ENCODE data around the gene DAW1.

The DAW1 gene

DNA sequence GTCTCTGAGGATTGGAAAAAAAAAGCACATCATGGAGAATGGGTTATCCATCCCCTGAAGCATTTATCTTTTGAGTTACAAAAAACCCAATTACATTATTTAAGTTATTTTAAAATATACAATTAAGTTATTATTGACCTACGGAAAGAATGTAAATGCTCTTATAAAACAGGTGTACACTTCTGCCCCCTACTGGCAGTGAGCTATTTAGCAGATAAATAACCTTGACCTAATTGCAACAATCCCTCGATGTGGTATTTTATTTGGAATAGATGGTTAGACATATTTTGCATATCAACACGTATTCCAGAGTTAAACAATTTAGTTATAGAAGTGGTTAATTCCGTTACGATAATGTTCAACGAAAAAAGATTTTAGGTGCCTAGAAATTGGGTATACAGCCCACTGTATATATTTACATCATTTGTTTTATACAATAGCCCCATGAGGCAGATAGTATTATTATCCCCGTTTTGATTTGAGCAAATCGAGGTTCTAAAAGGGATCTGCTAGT, 9.1 kb upstream of the DAW1 start:
- peak; percentile 60 for DNase-seq

DNA sequence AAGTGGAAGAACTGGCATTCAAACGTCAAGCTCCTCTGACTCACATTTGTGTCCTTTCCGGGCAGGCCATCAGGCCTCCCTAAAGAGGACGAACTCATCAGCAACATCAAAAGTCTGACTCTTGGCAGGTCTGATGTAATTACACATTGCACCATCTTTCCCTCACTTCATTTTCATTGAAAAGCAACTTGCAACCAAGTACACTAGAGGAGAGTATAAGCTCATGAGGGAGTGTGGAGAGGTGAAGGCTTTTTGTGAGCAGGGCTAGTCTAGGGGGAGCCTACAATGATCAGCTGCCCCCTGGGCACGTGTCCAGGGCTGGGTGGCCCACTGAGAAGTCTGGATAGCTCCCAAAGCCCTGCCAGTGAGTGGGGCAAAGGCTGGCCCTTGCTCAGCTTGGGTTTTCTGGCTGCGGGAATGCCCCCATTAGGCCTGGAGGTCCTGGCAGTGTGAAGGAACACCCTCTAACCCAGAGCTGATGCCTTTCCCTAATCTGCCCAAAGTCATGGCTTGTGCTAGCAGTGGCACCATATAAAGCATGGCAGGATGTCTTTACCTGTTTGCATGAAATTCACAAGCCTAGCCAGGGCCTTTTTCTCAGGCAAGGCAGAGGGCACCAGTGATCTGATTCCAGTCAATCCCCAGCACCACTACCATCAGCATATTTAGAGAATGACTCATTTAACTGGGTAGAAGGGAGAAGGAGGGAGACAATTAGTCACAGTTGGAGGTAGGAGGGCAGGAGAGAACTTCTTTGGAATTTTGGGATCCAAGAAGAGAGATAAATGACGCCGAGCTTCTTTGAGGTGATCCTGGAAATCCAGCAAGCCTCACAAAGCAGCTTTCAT, 8.5 kb upstream of the DAW1 start:
- DNase-seq = no peak

DNA sequence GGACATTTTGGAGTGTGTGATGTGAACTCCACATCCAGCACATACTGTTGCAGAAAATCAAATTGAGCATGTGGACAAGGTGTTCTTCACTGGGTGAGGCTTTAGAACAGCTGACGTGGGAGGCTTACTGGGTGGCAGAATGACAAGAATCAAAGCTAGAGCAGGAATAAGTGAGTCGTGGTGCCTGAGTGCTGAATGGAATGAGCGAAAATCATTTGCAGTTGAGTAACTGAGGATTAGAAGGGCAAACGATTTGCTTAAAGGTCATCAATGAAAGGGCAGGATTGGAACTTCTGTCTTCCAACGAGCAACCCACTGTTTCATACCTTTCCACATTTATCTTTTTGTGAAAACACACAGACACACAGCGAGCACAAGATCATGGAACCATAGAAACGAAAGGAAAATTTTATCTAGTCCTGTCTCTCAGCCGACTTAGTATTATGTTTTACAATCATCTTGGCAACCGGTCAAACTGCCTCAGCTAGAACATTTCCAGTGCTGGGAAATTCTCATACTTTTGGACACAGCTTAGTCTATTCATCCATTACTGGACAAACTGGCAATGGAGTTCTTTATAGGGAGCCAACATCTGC, 7.2 kb upstream of the DAW1 start:
- no peak for DNase-seq

DNA sequence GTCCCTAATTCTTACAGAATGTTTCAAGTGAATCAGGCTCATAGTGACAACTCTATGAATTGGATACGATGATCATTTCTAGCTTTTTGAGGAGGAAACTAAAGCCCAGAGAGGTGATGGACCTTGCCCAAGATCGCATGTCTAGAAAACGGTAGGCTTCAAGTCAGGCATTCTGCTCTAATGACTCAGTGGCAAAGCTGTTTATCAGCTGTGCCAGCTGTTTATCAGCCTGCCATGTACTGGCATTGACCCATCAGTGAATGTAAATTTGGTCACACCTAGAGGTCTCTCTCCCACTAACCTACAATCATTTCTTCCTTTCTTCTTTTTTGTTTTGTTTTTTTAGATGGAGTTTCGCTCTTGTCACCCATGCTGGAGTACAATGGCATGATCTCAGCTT, 6.1 kb upstream of the DAW1 start:
- no peak for DNase-seq

DNA sequence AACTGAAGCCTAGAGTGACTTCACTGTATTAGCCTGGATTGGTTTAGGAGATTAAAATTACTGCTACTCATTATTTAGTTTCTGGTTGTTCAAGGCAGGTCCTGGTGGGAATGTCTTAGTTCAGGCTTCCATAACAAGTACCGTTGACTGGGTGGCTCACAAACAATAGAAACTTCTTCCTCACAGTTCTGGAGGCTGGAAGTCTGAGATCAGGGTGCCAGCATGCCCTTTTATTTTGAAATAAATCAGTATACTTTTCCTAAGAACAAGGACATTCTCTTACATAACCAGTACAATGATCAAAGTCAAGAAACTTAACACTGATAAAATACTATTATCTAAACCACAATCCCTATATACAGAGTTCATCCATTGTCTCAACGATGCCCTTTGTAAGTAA, 4.0 kb upstream of the DAW1 start:
- no peak for DNase-seq

DNA sequence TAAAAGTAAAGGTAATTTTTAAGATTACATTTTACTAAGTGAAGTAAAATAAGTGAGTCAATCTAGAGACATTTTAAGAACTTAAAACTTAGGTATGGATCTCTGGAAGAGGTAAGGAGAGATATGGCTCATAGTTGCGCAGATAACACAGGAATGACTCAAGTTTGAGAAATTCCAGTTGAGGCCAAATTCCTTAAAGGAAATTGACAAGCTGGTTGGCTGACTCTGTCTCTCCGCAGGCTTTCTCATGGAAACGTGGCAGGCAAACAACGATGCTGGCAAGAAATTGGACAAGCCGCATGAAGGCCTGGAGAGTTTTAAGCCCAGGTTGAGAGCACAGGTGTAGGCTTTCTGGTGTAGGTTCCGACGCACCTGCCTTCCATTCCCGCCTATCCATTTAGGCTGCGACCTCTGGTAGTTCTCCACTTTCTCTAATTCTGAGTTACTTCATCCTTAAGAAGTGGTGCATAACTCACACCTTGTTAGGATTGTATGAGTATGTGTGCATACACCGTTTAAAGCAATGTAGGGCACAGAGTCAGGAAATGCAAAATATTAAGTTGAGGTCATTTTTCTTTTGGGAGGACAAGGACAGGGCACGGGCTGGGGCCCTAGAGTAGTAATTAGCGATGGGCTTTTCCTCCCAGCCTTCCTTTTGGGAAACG, 589 bp upstream of the DAW1 start:
- no peak for DNase-seq

DNA sequence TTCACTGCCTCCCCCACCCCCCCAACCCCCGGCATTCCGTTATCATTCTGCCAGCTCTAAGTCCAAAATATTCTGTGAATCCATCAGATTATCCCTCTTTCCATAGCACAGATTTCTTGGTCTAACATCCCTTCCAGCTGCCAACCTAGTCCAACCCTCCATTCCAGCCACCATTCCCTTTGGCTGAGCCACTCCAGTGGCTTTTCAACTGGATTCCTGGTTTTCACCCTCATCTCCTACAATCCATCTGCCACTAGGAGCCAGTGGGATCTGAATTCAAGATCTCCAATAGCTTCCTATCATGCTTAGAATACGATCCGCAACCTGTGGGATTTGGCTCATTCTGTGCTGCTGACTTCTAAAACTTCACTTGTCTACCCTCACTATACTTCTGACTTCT, 1.2 kb downstream of the DAW1 start:
- no peak for DNase-seq

DNA sequence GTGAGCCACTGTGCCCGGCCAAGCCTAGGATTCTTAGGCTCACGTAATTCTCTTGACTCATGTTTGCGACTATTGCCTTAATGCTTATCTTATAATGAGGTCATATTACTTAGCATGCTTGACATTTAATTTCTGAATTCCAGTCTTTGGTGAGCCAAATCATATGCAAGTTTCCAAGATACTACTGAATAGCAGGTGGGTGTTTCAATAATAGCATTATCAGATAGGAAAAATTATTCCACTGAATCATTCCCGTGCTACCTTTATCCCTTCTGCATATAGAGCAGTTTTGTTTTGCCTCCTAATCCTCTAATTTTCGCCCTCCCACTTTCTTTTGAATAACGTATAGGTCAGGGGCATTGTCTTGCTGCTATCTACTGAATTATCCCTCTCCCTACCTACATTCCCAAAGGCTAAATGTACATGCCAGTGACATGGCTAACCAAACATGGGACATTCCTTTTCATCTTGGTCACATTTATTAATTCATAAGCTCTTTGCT, 4.9 kb downstream of the DAW1 start:
- no peak for DNase-seq

DNA sequence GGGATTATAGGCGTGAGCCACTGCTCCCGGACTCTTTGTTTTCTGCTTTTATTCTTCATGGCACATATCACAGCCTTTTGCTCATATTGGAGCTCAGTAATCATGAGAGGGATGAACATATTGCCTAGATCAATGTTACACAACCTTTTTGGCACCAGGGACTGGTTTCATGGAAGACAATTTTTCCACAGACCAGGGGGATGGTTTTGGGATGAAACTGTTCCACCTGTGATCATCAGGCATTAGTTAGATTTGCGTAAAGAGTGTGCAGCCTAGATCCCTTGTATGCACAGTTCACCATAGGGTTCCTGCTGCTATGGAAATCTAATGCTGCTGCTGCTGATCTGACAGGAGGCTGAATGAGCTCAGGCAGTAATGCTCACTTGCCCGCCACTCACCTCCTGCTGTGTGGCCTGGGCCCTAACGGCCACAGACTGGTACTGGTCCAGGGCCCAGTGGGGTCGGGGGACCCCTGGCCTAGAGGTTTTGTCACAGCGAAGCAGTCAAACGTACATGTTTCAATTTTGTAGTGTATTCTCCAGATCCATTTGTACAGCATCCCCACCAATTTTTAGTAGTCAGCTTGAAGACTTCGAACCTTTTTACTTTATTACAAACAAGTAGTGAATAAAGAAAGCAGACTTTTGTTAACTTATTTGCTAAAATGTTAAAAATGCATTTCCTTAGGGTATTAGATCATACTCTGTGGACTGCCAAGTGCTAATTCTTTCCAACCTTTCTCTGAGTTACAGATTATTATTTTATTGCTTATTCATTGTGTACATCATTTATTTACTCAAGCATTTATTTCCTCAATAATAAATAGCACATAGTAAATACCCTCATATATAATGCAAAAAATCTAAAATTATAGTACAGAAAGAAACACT, 6.2 kb downstream of the DAW1 start:
- no peak for DNase-seq

DNA sequence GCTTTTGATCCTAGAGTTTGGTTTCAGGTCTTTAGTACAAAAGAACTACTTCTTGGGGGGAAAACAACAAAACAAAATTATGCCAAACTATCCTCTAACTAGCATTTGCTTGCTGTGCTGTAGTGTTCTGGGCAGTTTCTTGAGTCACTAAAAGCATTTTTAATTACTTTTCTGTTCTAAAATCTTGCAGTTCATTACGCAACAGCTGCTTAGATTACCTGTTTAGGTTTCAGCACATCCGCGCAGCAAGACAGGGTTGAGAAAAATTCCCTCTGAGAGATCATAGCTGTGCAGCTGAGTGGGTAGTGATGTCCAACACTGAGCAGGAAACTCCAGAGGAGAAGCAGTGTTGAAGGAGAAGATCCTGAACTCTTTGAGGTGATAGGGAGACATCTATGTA, 9.0 kb downstream of the DAW1 start:
- DNase-seq = no peak

DNA sequence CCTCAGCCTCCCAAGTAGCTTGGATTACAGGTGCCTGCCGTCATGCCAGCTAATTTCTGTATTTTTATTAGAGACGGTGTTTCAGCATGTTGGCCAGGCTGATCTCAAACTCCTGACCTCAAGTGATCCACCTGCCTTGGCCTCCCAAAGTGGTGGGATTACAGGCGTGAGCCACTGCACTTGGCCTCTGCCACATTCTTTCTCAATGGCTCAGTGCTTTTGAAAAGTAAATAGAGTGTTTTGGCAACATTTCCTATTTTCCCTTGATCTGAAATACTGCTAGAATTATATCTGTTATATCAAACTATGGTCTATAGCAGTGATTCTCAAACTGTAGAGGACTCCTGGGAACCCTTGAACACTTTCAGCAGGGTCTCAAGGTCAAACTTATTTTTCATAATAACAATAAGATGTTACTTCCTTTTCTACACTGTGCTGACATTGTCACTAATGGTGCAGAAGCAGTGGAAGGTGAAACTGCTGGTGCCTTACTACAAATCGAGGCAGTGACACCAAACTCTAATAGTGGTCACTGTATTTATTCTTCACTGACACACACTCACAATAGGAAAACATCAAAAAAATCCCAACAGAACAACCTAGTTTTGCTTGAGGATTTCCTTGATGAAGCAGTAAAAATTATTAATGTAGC, 10.6 kb downstream of the DAW1 start:
- DNase-seq = no peak

DNA sequence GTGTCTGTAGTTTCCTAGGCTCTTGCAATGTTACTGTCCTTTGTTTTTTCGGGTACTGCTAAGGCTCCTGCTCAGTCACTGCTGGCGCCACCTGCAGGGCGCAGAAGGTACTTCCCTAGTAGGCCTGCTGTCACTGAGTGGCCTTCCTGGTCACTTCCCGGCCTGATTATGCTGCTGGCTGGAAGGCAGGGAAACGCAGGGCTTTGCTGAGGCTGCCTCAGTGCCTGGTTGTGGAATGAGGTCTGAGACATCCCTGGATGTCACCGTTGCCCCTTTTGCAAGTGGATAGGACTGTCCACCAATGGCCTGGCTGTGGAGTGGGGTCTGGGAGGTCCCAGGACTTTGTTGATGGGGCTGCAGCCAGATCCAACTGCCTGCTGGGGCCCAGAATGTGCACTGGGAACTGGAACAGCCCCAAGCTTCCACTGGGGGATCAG, 13.1 kb downstream of the DAW1 start:
- DNase-seq = peak; percentile 52

DNA sequence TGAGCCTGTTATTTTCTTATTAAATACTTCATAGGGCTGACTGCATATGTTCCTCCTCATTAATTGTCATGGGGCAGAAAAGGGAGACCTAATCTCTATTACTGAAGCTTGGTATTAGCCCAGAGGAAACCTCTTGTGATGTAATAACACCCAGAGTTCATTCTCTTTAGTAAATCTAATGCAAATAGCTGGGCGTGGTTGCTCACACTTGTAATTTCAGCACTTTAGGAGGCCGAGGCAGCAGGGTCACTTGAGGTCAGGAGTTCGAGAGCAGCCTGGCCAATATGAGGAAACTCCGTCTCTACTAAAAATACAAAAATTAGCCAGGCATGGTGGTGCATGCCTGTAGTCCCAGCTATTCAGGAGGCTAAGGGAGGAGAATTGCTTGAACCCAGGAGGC, 14.7 kb downstream of the DAW1 start:
- no peak for DNase-seq

DNA sequence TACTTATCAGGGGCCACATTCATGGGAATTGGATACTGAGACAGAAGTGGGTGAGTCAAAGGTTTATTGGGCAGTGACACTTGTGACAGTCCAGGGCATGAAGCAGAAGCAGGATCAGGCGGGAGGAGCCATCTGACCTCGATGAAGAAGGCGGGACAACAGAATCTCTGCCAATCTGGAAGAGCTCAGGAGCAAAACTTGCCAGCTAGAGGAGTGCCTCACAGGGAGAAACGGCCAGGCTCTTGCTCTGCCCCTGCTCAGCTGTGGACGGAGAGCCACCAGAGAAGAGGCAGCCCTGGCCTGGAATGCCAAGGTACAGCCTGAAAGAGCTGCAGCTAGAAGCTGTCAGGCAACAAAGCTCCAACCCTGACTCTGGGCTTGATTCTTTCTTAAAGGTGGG, 16.9 kb downstream of the DAW1 start:
- DNase-seq = no peak

DNA sequence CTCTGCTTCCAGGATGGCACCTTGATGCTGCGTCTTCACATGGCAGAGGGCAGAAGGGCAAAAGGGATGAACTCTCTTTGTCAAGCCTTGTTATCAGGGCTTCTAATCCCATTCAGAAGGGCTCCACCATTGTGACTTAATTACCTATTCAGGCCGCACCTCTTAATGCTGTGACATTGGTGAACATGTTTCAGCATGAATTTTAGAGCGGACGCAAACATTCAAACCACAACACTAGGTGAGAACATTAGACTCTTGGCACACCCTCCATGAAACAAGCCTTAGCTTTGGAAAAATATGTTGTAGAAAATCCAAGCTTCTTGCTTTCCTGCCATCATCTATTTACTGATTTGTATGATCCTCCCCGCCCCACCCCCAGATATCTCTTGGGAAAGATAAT, 17.9 kb downstream of the DAW1 start:
- DNase-seq = no peak

DNA sequence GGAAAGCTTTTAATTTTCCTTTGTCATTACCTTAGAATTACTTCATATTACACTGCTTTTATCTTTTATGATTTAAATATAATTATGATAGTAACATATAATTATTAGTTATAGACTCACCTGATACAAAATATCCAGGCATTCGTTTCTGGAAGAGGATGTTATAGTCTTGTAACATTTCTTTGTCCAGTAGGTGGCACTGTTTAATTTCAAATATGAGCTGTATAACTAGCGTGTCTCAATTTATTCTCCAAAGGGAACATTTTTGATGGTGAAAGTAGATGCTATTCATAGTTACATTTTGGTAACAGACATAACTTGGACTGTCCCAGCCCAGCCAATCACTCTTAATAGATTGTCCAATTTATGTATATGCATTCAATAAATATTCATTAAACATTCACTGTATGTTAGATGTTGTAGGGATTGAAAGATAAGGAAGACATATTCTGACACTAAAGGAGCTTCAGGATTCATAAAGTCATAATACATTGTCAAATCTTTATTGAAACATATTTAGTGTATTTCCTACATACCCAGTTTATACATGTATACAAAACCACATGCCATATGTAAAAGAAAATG, 19.2 kb downstream of the DAW1 start:
- peak; percentile 44 for DNase-seq

DNA sequence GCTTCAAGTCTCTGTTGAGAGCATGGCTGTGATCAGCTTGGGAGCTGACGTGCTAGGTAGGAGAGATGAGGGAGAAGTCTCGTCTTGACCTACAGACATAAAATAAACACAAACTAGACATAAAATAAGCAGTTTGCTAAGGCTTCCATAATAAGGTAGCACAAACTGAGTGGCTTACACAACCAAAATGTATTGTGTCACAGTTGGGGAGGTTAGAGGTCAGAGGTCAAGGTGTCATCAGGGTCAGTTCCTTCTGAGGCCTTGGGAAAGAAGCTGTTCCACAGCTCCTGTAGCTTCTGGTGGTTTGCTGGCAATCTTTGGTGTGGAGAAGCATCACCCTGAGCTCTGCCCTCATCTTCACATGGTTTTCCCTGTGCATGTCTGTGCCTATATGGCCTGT, 20.2 kb downstream of the DAW1 start:
- no peak for DNase-seq

DNA sequence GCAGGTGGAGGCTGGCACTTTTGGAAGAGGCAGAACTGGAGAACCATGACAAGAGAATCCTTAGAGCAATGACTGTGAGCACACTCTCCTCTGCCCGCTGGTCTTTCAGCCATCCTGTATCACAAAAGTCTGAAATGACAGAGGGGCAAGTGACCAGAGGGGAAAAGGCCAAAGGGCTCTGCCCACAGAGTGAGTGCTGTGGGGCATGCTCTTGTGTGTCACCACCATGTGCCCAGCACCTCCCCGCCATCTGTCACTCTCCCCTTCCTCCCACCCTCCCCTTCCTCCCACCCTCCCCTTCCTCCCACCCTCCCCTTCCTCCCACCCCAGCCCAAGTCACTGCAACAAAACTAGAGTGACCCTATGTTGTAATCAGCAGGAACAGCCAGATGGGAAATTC, 31.9 kb downstream of the DAW1 start:
- no peak for DNase-seq

DNA sequence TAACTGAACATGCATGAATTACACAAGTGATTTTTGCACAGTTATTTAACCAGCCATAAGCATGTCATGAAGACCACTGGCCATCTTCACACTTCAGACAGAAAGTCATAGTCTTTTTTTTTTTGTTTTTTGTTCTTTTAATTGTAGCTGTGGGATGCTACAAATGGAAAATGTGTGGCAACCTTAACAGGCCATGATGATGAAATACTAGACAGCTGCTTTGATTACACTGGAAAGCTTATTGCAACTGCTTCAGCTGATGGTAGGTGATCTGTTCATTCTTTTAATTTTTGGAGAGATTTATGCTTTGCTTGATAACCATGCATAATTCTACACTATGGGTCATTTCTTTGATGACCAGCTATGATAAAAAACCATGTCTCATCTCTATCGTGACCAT, 35.6 kb downstream of the DAW1 start:
- DNase-seq = no peak

DNA sequence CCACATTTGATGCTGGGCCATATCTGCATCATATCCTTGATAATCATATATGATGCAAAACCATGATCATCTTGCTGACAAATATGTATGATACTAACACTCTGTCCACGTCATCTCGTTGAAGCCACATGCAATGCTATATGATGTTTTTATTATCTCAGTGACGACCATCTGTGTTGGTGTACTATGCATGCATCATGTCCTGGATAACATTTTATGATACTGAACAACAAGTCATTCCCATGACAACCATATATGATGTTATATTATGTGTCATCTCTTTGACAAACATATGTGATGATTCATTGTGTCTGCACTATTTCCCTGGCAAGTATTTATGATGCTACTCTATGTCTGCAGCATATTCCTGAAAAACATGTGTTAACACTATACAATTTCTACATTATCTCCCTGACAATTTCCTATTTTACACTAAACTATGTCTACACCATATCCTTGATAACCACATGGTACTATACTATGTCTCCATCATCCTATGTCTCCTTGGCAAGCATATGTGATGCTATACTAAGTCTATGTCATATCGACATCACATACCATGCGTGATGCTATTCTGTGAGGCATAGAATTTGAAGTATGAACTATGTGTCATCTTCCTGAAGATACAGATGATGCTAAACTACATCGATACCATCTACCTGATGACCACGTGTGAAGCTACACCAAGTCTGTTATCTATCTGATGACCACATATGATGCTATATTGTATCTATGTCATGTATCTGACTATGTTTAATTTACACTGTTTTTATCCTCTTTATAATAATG, 37.0 kb downstream of the DAW1 start:
- no peak for DNase-seq

DNA sequence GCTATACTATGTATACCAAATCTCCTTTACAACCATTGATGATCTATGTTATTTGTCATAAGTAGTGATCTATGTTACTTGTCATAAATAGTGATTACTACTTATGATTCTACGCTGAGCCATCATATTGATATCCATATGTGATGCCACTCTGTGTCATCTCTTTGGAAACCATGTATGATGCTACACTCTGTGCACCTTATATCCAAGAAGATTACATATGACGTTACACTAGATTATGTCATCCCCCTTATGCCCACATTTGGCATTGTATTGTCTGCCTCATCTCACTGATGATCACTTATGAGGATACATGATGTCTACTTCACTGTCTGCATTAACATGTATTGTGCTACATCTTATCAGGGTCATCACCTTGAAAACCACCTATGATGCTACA, 42.9 kb downstream of the DAW1 start:
- no peak for DNase-seq
